ENCODE data around the gene ASIC2.

ASIC2 gene

GRCh38 chr17:33261820-33262219 is 31.3 kb downstream of the ASIC2 start:
- no peaks in the 10 kb centered on the region for H3K9me3 ChIP-seq (ENCODE audit: control insufficient read depth, insufficient read depth, low read length)
- no peak overlapping the region for H3K4me2 ChIP-seq (ENCODE audit: low read length)
- H3K4me3 ChIP-seq (ENCODE audit: low read length), result no peak overlapping the region
- no peaks in the 10 kb centered on the region for H3K79me2 ChIP-seq (ENCODE audit: control insufficient read depth, low read length)
- no peaks in the 10 kb centered on the region for H4K20me1 ChIP-seq (ENCODE audit: control insufficient read depth, insufficient read depth, low read depth, low read length)
- no peaks in the 10 kb centered on the region for H3K4me1 ChIP-seq (ENCODE audit: control insufficient read depth, low read length)
- H3K27ac ChIP-seq (ENCODE audit: low read depth, low read length), result no peak overlapping the region
- no peaks in the 10 kb centered on the region for H3K27me3 ChIP-seq (ENCODE audit: control insufficient read depth, low read length)
- no peaks in the 10 kb centered on the region for H3K36me3 ChIP-seq (ENCODE audit: control insufficient read depth, low read length)
- no peaks in the 10 kb centered on the region for H3F3A ChIP-seq (ENCODE audit: control insufficient read depth, insufficient read depth)
- TF ChIP-seq EZH2phosphoT487 (IDR thresholded peaks at IDR 0.05; ENCODE audit: borderline replicate concordance, low read length), result no peak
- TF ChIP-seq, protein P1, sequence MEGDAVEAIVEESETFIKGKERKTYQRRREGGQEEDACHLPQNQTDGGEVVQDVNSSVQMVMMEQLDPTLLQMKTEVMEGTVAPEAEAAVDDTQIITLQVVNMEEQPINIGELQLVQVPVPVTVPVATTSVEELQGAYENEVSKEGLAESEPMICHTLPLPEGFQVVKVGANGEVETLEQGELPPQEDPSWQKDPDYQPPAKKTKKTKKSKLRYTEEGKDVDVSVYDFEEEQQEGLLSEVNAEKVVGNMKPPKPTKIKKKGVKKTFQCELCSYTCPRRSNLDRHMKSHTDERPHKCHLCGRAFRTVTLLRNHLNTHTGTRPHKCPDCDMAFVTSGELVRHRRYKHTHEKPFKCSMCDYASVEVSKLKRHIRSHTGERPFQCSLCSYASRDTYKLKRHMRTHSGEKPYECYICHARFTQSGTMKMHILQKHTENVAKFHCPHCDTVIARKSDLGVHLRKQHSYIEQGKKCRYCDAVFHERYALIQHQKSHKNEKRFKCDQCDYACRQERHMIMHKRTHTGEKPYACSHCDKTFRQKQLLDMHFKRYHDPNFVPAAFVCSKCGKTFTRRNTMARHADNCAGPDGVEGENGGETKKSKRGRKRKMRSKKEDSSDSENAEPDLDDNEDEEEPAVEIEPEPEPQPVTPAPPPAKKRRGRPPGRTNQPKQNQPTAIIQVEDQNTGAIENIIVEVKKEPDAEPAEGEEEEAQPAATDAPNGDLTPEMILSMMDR (IDR thresholded peaks at IDR 0.05; ENCODE audit: low read depth, low read length, poor library complexity, severe bottlenecking), result no peak
- no peaks in the 10 kb centered on the region for H3K9me2 ChIP-seq (replicated peaks; ENCODE audit: control insufficient read depth, low read length)

DNA sequence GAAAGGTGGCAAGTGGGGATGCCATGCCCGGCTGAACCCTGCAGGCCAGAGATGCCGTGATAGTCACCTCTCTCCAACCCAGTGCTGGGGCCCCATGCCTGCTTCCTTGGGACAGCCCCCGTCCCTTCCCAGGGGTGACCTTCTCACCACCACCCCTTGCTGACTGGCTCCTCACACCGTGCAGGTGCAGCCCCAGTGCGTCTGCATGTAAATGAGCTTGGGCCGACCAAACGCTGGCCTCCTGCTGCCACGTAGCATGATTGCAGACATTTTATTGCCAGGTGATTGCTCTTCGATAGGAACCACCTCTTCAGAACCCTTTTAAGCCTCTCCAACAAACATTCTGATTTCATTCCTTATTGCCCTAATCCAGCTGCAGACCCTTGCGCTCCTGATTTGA is 32.5 kb downstream of the ASIC2 start:
- no peaks in the 10 kb centered on the region for H3K9me3 ChIP-seq (ENCODE audit: control insufficient read depth, insufficient read depth, low read length)
- H3F3A ChIP-seq (ENCODE audit: control insufficient read depth, insufficient read depth), result no peaks in the 10 kb centered on the region
- no peaks in the 10 kb centered on the region for H3K36me3 ChIP-seq (ENCODE audit: control insufficient read depth, low read length)
- H3K4me2 ChIP-seq (ENCODE audit: low read length), result no peak overlapping the region
- no peaks in the 10 kb centered on the region for H3K27me3 ChIP-seq (ENCODE audit: control insufficient read depth, low read length)
- H4K20me1 ChIP-seq (ENCODE audit: control insufficient read depth, insufficient read depth, low read depth, low read length), result no peaks in the 10 kb centered on the region
- H3K27ac ChIP-seq (ENCODE audit: low read depth, low read length), result no peak overlapping the region
- no peaks in the 10 kb centered on the region for H3K4me1 ChIP-seq (ENCODE audit: control insufficient read depth, low read length)
- H3K4me3 ChIP-seq (ENCODE audit: low read length), result no peak overlapping the region
- H3K9me2 ChIP-seq (replicated peaks; ENCODE audit: control insufficient read depth, low read length), result no peaks in the 10 kb centered on the region
- TF ChIP-seq, protein P1 (IDR thresholded peaks at IDR 0.05; ENCODE audit: low read depth, low read length, poor library complexity, severe bottlenecking), result no peak
- TF ChIP-seq EZH2phosphoT487 (IDR thresholded peaks at IDR 0.05; ENCODE audit: borderline replicate concordance, low read length), result no peak
- no peaks in the 10 kb centered on the region for H3K79me2 ChIP-seq (ENCODE audit: control insufficient read depth, low read length)

DNA sequence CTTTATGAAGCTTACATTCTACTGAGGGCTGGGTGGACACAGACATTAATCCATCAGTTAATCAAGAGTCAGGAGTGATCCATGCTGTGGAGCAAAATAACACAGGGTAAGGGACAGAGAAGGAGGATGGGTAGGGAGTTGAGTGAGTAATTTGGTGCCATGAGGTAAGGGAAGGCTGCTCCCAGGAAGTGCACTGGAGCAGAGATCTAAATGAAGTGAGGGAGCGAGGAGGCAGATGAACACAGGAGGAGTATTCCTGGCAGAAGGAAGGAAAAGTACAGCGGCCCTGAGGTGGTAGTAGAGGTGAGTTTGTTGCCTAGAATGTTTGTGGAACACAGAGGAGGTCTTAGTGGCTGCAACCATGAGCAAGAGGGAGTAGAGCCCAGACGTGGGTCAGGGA is 34.8 kb downstream of the ASIC2 start:
- TF ChIP-seq, protein P1 (IDR thresholded peaks at IDR 0.05; ENCODE audit: low read depth, low read length, poor library complexity, severe bottlenecking), result no peak
- TF ChIP-seq EZH2phosphoT487 (IDR thresholded peaks at IDR 0.05; ENCODE audit: borderline replicate concordance, low read length), result no peak
- no peaks in the 10 kb centered on the region for H3F3A ChIP-seq (ENCODE audit: control insufficient read depth, insufficient read depth)
- no peak overlapping the region for H3K4me3 ChIP-seq (ENCODE audit: low read length)
- H3K9me2 ChIP-seq (replicated peaks; ENCODE audit: control insufficient read depth, low read length), result no peaks in the 10 kb centered on the region
- no peaks in the 10 kb centered on the region for H4K20me1 ChIP-seq (ENCODE audit: control insufficient read depth, insufficient read depth, low read depth, low read length)
- H3K4me2 ChIP-seq (ENCODE audit: low read length), result no peak overlapping the region
- no peaks in the 10 kb centered on the region for H3K79me2 ChIP-seq (ENCODE audit: control insufficient read depth, low read length)
- no peaks in the 10 kb centered on the region for H3K9me3 ChIP-seq (ENCODE audit: control insufficient read depth, insufficient read depth, low read length)
- no peaks in the 10 kb centered on the region for H3K36me3 ChIP-seq (ENCODE audit: control insufficient read depth, low read length)
- H3K4me1 ChIP-seq (ENCODE audit: control insufficient read depth, low read length), result no peaks in the 10 kb centered on the region
- no peak overlapping the region for H3K27ac ChIP-seq (ENCODE audit: low read depth, low read length)
- no peaks in the 10 kb centered on the region for H3K27me3 ChIP-seq (ENCODE audit: control insufficient read depth, low read length)

DNA sequence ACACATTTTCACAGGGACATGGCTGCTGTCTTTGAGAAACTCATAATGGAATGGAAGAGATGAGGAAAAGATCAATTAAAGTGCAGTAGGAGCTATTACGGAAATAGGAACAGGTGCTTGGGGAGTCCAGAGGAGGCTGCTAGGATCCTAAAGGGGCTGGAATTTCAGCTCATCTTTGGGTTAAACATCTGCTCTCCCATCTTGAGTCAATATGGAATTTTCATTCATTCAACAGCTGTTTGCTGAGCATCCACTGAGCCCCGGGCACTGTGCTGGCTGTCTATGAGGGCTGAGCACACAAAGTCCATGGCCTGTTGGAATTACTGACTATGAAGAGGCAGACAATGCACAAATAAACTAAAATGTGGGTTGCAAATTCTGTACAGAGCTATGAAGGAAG is 47.9 kb downstream of the ASIC2 start:
- no peak for TF ChIP-seq EZH2phosphoT487 (IDR thresholded peaks at IDR 0.05; ENCODE audit: borderline replicate concordance, low read length)
- TF ChIP-seq, protein P1 (IDR thresholded peaks at IDR 0.05; ENCODE audit: low read depth, low read length, poor library complexity, severe bottlenecking), result no peak

More for the DNA sequence above, 47.9 kb downstream of the ASIC2 start:
- Histone ChIP-seq H3K4me3 (ENCODE audit: low read length) (no peak overlapping the region), H3K9me3 (ENCODE audit: control insufficient read depth, insufficient read depth, low read length) (no peaks in the 10 kb centered on the region), H3K27ac (ENCODE audit: low read depth, low read length) (no peak overlapping the region), H3K36me3 (ENCODE audit: control insufficient read depth, low read length) (no peaks in the 10 kb centered on the region), H3K27me3 (ENCODE audit: control insufficient read depth, low read length) (no peaks in the 10 kb centered on the region), H3K9me2 (replicated peaks; ENCODE audit: control insufficient read depth, low read length) (no peaks in the 10 kb centered on the region), H3K79me2 (ENCODE audit: control insufficient read depth, low read length) (no peaks in the 10 kb centered on the region), H3F3A (ENCODE audit: control insufficient read depth, insufficient read depth) (no peaks in the 10 kb centered on the region), H3K4me2 (ENCODE audit: low read length) (no peak overlapping the region), H4K20me1 (ENCODE audit: control insufficient read depth, insufficient read depth, low read depth, low read length) (no peaks in the 10 kb centered on the region), H3K4me1 (ENCODE audit: control insufficient read depth, low read length) (no peaks in the 10 kb centered on the region)
